ENCODE data around the gene ZBTB20.
A peak's percentile ranks its signal among the peaks of the same experiment; 100 is the strongest.

ZBTB20 gene

DNA sequence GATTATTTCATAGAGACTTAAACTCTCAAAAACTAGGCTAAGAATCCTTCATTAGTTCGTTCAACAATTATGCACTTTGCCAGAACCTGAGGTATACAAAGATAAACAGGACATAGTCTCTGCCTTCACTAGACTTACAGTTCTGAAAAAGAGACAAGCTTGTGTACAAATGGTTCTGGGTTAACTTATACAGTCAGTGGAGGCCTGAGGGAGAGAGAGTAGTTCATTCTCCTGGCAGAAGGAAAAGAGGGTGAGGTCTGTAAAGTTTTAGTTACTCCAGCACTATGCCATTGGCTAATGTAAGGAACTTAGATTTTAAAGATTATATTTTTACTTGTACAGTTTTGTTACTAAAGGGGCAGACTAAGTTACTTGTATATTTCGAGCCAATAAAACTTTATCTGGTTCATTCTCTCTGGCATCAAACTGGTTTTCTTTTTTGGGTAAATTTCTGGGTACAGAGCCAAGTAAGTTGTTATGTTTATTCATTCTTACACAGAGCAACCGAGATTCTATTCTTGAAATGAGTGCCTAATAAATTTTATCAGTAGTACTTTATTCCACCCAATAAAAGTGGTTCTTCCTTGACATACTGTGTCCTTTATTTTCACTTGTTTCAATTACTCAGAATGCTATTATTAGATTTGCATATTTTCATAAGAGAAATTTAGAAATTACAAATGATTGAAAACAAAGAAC is 574.6 kb downstream of the ZBTB20 start:
- Histone ChIP-seq H2BK120ac (ENCODE audit: low read depth, low read length) (no peak overlapping the region), H4K91ac (ENCODE audit: low read length) (no peak overlapping the region), H3K23ac (ENCODE audit: low read length in 2 of 2) (no peak overlapping the region), H2AFZ (ENCODE audit: low read depth, low read length) (no peak overlapping the region), H3K9ac (ENCODE audit: low read length) (no peak overlapping the region), H2BK15ac (ENCODE audit: low read depth, poor library complexity, severe bottlenecking) (no peak overlapping the region), H3K36me3 (ENCODE audit: control insufficient read depth in 1 of 2, insufficient read depth in 2 of 2, low read depth in 1 of 2, low read length in 2 of 2) (peaks cover 0 to 2% of the 10 kb centered on the region in 2 experiments), H3K14ac (ENCODE audit: low read length in 2 of 2) (no peak overlapping the region), H2BK5ac (ENCODE audit: low read depth, low read length, poor library complexity, severe bottlenecking) (no peak overlapping the region), H4K8ac (ENCODE audit: low read length) (no peak overlapping the region), H3K4me1 (ENCODE audit: control insufficient read depth, insufficient read depth, low read depth, low read length) (peaks cover 4% of the 10 kb centered on the region), H3K4me3 (ENCODE audit: insufficient read depth in 1 of 2, low read depth in 1 of 2, low read length in 2 of 2) (no peak overlapping the region), H3K79me1 (replicated peaks; ENCODE audit: low read length, poor library complexity, severe bottlenecking) (peaks cover 13% of the 10 kb centered on the region), H3K4ac (ENCODE audit: low read depth in 1 of 2, low read length in 2 of 2) (no peak overlapping the region), H3K27ac (ENCODE audit: low read length, poor library complexity, severe bottlenecking) (no peak overlapping the region), H3K9me3 (ENCODE audit: control insufficient read depth, low read length) (no peaks in the 10 kb centered on the region), H3K18ac (ENCODE audit: low read depth in 1 of 2, low read length in 2 of 2) (no peak overlapping the region), H2BK12ac (ENCODE audit: low read length in 2 of 2) (no peak overlapping the region), H3K27me3 (ENCODE audit: control insufficient read depth in 1 of 2, insufficient read depth in 1 of 2, low read length in 2 of 2) (no peaks in the 10 kb centered on the region), H3K4me2 (ENCODE audit: low read length, poor library complexity, severe bottlenecking) (no peak overlapping the region), H2AK5ac (ENCODE audit: low read length, severe bottlenecking) (no peak overlapping the region)
- no peak for DNase-seq
- WGBS, result 100% methylated on average over 1 of the region's 3 CpGs

DNA sequence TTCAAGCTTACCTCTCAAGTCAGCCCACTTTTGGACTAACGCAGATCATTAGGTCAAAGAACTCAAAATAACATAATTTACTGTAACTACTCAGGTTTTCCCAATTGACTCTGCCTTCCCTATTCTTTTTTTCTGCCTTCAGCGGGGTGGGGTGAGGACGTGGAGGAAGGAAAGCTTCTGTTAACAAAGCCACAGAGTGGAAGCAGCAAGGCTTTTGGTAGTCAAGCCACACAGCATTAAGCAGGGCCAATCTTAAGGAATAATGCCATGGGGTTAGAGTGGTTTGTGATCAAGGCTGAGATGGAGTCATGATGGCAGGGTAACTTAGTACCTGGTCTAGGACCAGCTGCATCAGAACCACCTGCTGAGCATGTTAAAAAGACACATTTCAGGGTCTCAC is 575.7 kb downstream of the ZBTB20 start:
- Histone ChIP-seq H3K4me2 (ENCODE audit: low read length, poor library complexity, severe bottlenecking) (no peak overlapping the region), H2AK5ac (ENCODE audit: low read length, severe bottlenecking) (no peak overlapping the region), H3K14ac (ENCODE audit: low read length in 2 of 2) (no peak overlapping the region), H3K27ac (ENCODE audit: low read length, poor library complexity, severe bottlenecking) (no peak overlapping the region), H3K23ac (ENCODE audit: low read length in 2 of 2) (no peak overlapping the region), H2AFZ (ENCODE audit: low read depth, low read length) (no peak overlapping the region), H2BK15ac (ENCODE audit: low read depth, poor library complexity, severe bottlenecking) (no peak overlapping the region), H3K27me3 (ENCODE audit: control insufficient read depth in 1 of 2, insufficient read depth in 1 of 2, low read length in 2 of 2) (no peaks in the 10 kb centered on the region), H2BK12ac (ENCODE audit: low read length in 2 of 2) (no peak overlapping the region), H3K9ac (ENCODE audit: low read length) (no peak overlapping the region), H3K4me1 (ENCODE audit: control insufficient read depth, insufficient read depth, low read depth, low read length) (peaks cover 6% of the 10 kb centered on the region), H2BK120ac (ENCODE audit: low read depth, low read length) (no peak overlapping the region), H3K36me3 (ENCODE audit: control insufficient read depth in 1 of 2, insufficient read depth in 2 of 2, low read depth in 1 of 2, low read length in 2 of 2) (peaks cover 0 to 2% of the 10 kb centered on the region in 2 experiments), H3K79me1 (replicated peaks; ENCODE audit: low read length, poor library complexity, severe bottlenecking) (peaks cover 18% of the 10 kb centered on the region), H4K91ac (ENCODE audit: low read length) (no peak overlapping the region), H3K18ac (ENCODE audit: low read depth in 1 of 2, low read length in 2 of 2) (no peak overlapping the region), H3K4me3 (ENCODE audit: insufficient read depth in 1 of 2, low read depth in 1 of 2, low read length in 2 of 2) (no peak overlapping the region), H3K9me3 (ENCODE audit: control insufficient read depth, low read length) (no peaks in the 10 kb centered on the region), H3K4ac (ENCODE audit: low read depth in 1 of 2, low read length in 2 of 2) (no peak overlapping the region), H4K8ac (ENCODE audit: low read length) (no peak overlapping the region), H2BK5ac (ENCODE audit: low read depth, low read length, poor library complexity, severe bottlenecking) (no peak overlapping the region)
- WGBS, result 84% methylated on average over 3 of the region's 3 CpGs
- no peak for DNase-seq

DNA sequence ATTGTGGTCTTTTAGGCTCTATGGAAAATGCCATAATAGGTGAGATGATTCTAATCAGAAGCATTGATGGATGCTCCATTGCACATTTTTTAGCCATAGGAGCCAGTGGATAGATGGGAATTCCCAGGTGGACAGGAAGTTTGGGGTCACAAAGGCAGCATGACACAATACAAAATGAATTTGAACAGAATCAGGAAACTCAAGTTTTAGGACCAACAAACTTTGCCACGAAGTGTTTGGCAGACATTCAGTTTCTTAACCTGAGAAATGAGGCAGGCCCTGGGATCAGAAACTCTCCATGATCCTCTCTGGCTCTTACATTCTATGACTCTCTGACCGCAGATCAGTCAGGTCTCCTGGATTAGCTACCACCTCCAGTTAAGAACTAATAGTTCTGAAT is 577.9 kb downstream of the ZBTB20 start:
- H2AFZ ChIP-seq (ENCODE audit: low read depth, low read length), result no peak overlapping the region
- no peak overlapping the region for H2BK5ac ChIP-seq (ENCODE audit: low read depth, low read length, poor library complexity, severe bottlenecking)
- no peak overlapping the region for H4K91ac ChIP-seq (ENCODE audit: low read length)
- no peak overlapping the region for H3K4me2 ChIP-seq (ENCODE audit: low read length, poor library complexity, severe bottlenecking)
- peak overlapping the region; percentile 66 for H2AK5ac ChIP-seq (ENCODE audit: low read length, severe bottlenecking)
- no peaks in the 10 kb centered on the region for H3K27me3 ChIP-seq (ENCODE audit: control insufficient read depth in 1 of 2, insufficient read depth in 1 of 2, low read length in 2 of 2)
- no peak overlapping the region for H4K8ac ChIP-seq (ENCODE audit: low read length)
- H3K23ac ChIP-seq (ENCODE audit: low read length in 2 of 2), result no peak overlapping the region
- no peak overlapping the region for H3K18ac ChIP-seq (ENCODE audit: low read depth in 1 of 2, low read length in 2 of 2)
- H3K4me3 ChIP-seq (ENCODE audit: insufficient read depth in 1 of 2, low read depth in 1 of 2, low read length in 2 of 2), result no peak overlapping the region
- WGBS, result 65% methylated on average over 2 of the region's 2 CpGs
- H2BK15ac ChIP-seq (ENCODE audit: low read depth, poor library complexity, severe bottlenecking), result no peak overlapping the region
- no peak overlapping the region for H3K9ac ChIP-seq (ENCODE audit: low read length)
- H3K27ac ChIP-seq (ENCODE audit: low read length, poor library complexity, severe bottlenecking), result peak overlapping the region; percentile 75
- H2BK120ac ChIP-seq (ENCODE audit: low read depth, low read length), result no peak overlapping the region
- H3K9me3 ChIP-seq (ENCODE audit: control insufficient read depth, low read length), result no peaks in the 10 kb centered on the region
- peaks cover 8% of the 10 kb centered on the region for H3K4me1 ChIP-seq (ENCODE audit: control insufficient read depth, insufficient read depth, low read depth, low read length)
- no peak for DNase-seq
- peaks cover 0 to 2% of the 10 kb centered on the region in 2 experiments for H3K36me3 ChIP-seq (ENCODE audit: control insufficient read depth in 1 of 2, insufficient read depth in 2 of 2, low read depth in 1 of 2, low read length in 2 of 2)
- H2BK12ac ChIP-seq (ENCODE audit: low read length in 2 of 2), result no peak overlapping the region
- H3K4ac ChIP-seq (ENCODE audit: low read depth in 1 of 2, low read length in 2 of 2), result no peak overlapping the region
- H3K14ac ChIP-seq (ENCODE audit: low read length in 2 of 2), result no peak overlapping the region
- H3K79me1 ChIP-seq (replicated peaks; ENCODE audit: low read length, poor library complexity, severe bottlenecking), result peaks cover 19% of the 10 kb centered on the region

DNA sequence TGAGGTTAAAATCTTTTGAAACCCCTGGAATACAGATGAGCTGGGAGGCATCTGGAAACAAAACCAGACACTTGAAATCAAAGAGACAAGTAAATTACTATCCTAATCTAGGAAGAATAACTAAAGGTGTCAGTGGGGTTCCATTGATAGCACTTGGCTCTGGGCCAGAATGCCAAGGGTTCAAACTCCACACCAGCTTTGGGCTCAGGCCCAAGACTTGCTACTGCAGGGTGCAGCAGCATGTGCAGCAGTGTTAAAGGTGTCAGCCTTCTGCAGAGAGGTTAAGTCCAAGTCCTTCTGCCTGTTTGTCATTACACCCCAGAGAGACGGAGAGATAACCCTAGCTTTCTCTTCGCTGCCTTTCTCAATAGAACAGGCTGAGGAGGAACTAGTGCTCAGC is 579.3 kb downstream of the ZBTB20 start:
- H3K18ac ChIP-seq (ENCODE audit: low read depth in 1 of 2, low read length in 2 of 2), result no peak overlapping the region
- H2AFZ ChIP-seq (ENCODE audit: low read depth, low read length), result no peak overlapping the region
- H2BK15ac ChIP-seq (ENCODE audit: low read depth, poor library complexity, severe bottlenecking), result no peak overlapping the region
- H2BK12ac ChIP-seq (ENCODE audit: low read length in 2 of 2), result no peak overlapping the region
- H3K9ac ChIP-seq (ENCODE audit: low read length), result no peak overlapping the region
- H3K4me1 ChIP-seq (ENCODE audit: control insufficient read depth, insufficient read depth, low read depth, low read length), result peaks cover 8% of the 10 kb centered on the region
- H2BK120ac ChIP-seq (ENCODE audit: low read depth, low read length), result no peak overlapping the region
- no peak overlapping the region for H3K4me2 ChIP-seq (ENCODE audit: low read length, poor library complexity, severe bottlenecking)
- no peak overlapping the region for H3K4ac ChIP-seq (ENCODE audit: low read depth in 1 of 2, low read length in 2 of 2)
- peaks cover 0 to 2% of the 10 kb centered on the region in 2 experiments for H3K36me3 ChIP-seq (ENCODE audit: control insufficient read depth in 1 of 2, insufficient read depth in 2 of 2, low read depth in 1 of 2, low read length in 2 of 2)
- H4K8ac ChIP-seq (ENCODE audit: low read length), result peak overlapping the region; percentile 12
- no peak overlapping the region for H3K4me3 ChIP-seq (ENCODE audit: insufficient read depth in 1 of 2, low read depth in 1 of 2, low read length in 2 of 2)
- H3K9me3 ChIP-seq (ENCODE audit: control insufficient read depth, low read length), result no peaks in the 10 kb centered on the region
- no peak for DNase-seq
- no peak overlapping the region for H3K27ac ChIP-seq (ENCODE audit: low read length, poor library complexity, severe bottlenecking)
- H3K79me1 ChIP-seq (replicated peaks; ENCODE audit: low read length, poor library complexity, severe bottlenecking), result peaks cover 19% of the 10 kb centered on the region
- no peak overlapping the region for H2AK5ac ChIP-seq (ENCODE audit: low read length, severe bottlenecking)
- H3K23ac ChIP-seq (ENCODE audit: low read length in 2 of 2), result no peak overlapping the region
- no peak overlapping the region for H2BK5ac ChIP-seq (ENCODE audit: low read depth, low read length, poor library complexity, severe bottlenecking)
- no peak overlapping the region for H4K91ac ChIP-seq (ENCODE audit: low read length)
- 100% methylated on average over 2 of the region's 2 CpGs for WGBS
- H3K14ac ChIP-seq (ENCODE audit: low read length in 2 of 2), result no peak overlapping the region
- no peaks in the 10 kb centered on the region for H3K27me3 ChIP-seq (ENCODE audit: control insufficient read depth in 1 of 2, insufficient read depth in 1 of 2, low read length in 2 of 2)
